B cell (primary cell): ENCODE data around the gene ADGRF5. TPM values are rescaled to one million over a fixed set of nuclear protein-coding genes. Genes with fewer than 3 reads are reported as not detected.

Experiments used
- ATAC-seq: fragments of 200-7000 bp; cut with Tn5 transposase; one replicate; pipeline ENCODE4 v1.10.0; 2021; ENCODE audit warnings: low read depth, mild to moderate bottlenecking, moderate number of reproducible peaks, moderate library complexity
- CTCF ChIA-PET: fragments of 350-600 bp; sonication (Branson Sonifier 250); formaldehyde crosslinking; loops from one replicate; lab custom pipeline; 2021; ENCODE audit warnings: antibody characterized with exemption, inconsistent platforms; lab: Charles Lee
- POLR2A ChIA-PET: fragments of 350-600 bp; sonication (Branson Sonifier 250); formaldehyde crosslinking; loops from one replicate; lab custom pipeline; 2021; ENCODE audit warnings: antibody characterized with exemption; lab: Charles Lee
- DNase-seq: peaks from one replicate; pipeline ENCODE4 v3.0.0; 2013
- H2AFZ ChIP-seq: 2 replicates; pipeline ENCODE4 v1.6.1; 2012; ENCODE audit warnings: mild to moderate bottlenecking, low read depth, low read length; ENCODE audit not compliant: insufficient read depth, poor library complexity, severe bottlenecking
- H3K27ac ChIP-seq, 2 donors: 1 replicate in 1 of 2; 2 replicates in 1 of 2; pipeline ENCODE4 v1.5.1; 2012 to 2013; ENCODE audit warnings: low read length in 2 of 2, mild to moderate bottlenecking in 2 of 2, moderate library complexity in 1 of 2
- H3K27me3 ChIP-seq, 4 experiments: fragments of 200-600 bp in 1 of 4; sonication (generic) in 1 of 4; replicated peaks in 1 of 4; 1 replicate in 2 of 4; 2 replicates in 2 of 4; pipeline versions ENCODE4 v1.6.1 to v1.7.0; 2013 to 2016; ENCODE audit warnings: low read length in 3 of 4, mild to moderate bottlenecking in 2 of 4, mixed read lengths in 1 of 4, moderate library complexity in 1 of 4; ENCODE audit not compliant: insufficient read depth in 4 of 4, control insufficient read depth in 3 of 4; ENCODE audit errors: control extremely low read depth in 1 of 4
- H3K36me3 ChIP-seq, 2 experiments: replicated peaks in 1 of 2; 1 replicate in 1 of 2; 2 replicates in 1 of 2; pipeline versions ENCODE4 v1.6.1 to v1.7.1; 2013; ENCODE audit warnings: low read length in 1 of 2; ENCODE audit not compliant: insufficient read depth in 2 of 2, control insufficient read depth in 1 of 2; ENCODE audit errors: control extremely low read depth in 1 of 2, extremely low read depth in 1 of 2
- H3K4me1 ChIP-seq, 2 donors: fragments of 200-600 bp in 1 of 2; sonication (generic) in 1 of 2; 1 replicate in 1 of 2; 2 replicates in 1 of 2; pipeline versions ENCODE4 v1.5.1 to v1.6.1; 2013 to 2017; ENCODE audit warnings: low read length in 2 of 2; ENCODE audit not compliant: control insufficient read depth in 2 of 2, insufficient read depth in 2 of 2
- H3K4me2 ChIP-seq: replicated peaks from 2 replicates; pipeline ENCODE3; 2012; ENCODE audit warnings: mild to moderate bottlenecking, low read depth, low read length; ENCODE audit not compliant: poor library complexity, severe bottlenecking
- H3K4me3 ChIP-seq, 5 experiments: fragments of 200-600 bp in 1 of 5; sonication (generic) in 1 of 5; 1 replicate in 3 of 5; 2 replicates in 2 of 5; pipeline versions ENCODE4 v1.5.1 to v1.7.0; 2011 to 2016; ENCODE audit warnings: low read length in 4 of 5, mild to moderate bottlenecking in 4 of 5, low read depth in 2 of 5, control low read depth in 1 of 5, moderate library complexity in 1 of 5; ENCODE audit not compliant: insufficient read depth in 1 of 5; ENCODE audit errors: control extremely low read depth in 1 of 5, extremely low read depth in 1 of 5
- H3K79me2 ChIP-seq: fragments of 200-600 bp; sonication (generic); one replicate; pipeline ENCODE4 v1.6.0; 2016; ENCODE audit warnings: low read length; ENCODE audit not compliant: control insufficient read depth, insufficient read depth
- H3K9ac ChIP-seq: fragments of 200-600 bp; sonication (generic); 2 replicates; pipeline ENCODE4 v1.6.1; 2017; ENCODE audit warnings: mild to moderate bottlenecking, low read length, moderate library complexity
- H3K9me3 ChIP-seq, 3 donors: one replicate each; pipeline versions ENCODE4 v1.6.1 to v1.7.1; 2013; ENCODE audit warnings: low read length in 2 of 3; ENCODE audit not compliant: control insufficient read depth in 2 of 3, insufficient read depth in 1 of 3; ENCODE audit errors: control extremely low read depth in 1 of 3
- H4K20me1 ChIP-seq: 2 replicates; pipeline ENCODE4 v1.6.0; 2012; ENCODE audit warnings: mild to moderate bottlenecking, low read length; ENCODE audit not compliant: insufficient read depth, control insufficient read depth, poor library complexity, severe bottlenecking
- H3K27ac Mint-ChIP-seq: one replicate; pipeline ENCODE4 v1.8.0; 2021; ENCODE audit warnings: mixed read lengths
- H3K27me3 Mint-ChIP-seq: one replicate; pipeline ENCODE4 v1.8.0; 2021; ENCODE audit warnings: mixed read lengths
- H3K4me1 Mint-ChIP-seq: one replicate; pipeline ENCODE4 v1.8.0; 2021; ENCODE audit warnings: mixed read lengths
- H3K4me3 Mint-ChIP-seq: one replicate; pipeline ENCODE4 v1.8.0; 2021; ENCODE audit warnings: mixed read lengths
- H3K9me3 Mint-ChIP-seq: one replicate; pipeline ENCODE4 v1.8.0; 2022; ENCODE audit warnings: mixed read lengths; ENCODE audit not compliant: insufficient read depth
- EZH2 ChIP-seq: IDR thresholded peaks from 2 replicates; pipeline ENCODE4 v1.6.1; 2012; ENCODE audit warnings: borderline replicate concordance, low read depth, mild to moderate bottlenecking, moderate library complexity, low read length; ENCODE audit not compliant: insufficient read depth, poor library complexity, severe bottlenecking
- WGBS: methylation state at CpG from one replicate; pipeline ENCODE4 v1.1.5; 2013; ENCODE audit warnings: missing lambda C conversion rate; ENCODE audit not compliant: insufficient coverage; 5-methylcytosine and 5-hydroxymethylcytosine counted together
- intact Hi-C: fragments of 100-400 bp; cut with micrococcal nuclease; formaldehyde crosslinking; loops from one replicate; pipeline ENCODE4 v1.10.0; 2022
- polyA minus RNA-seq: library from RNA; depleted of rRNA, polyadenylated mRNA; stranded (reverse); fragments of >200 nt; gene quantifications from 2 replicates; pipeline ENCODE4 v1.2.3, GENCODE V29; 2012
- polyA plus RNA-seq: library from polyadenylated mRNA; depleted of rRNA; stranded (reverse); fragments of >200 nt; gene quantifications from 2 replicates; pipeline ENCODE4 v1.2.3, GENCODE V29; 2012
- total RNA-seq, 2 donors: library from RNA; stranded (reverse); fragments of 120-200 nt in 1 of 2; gene quantifications; 1 replicate in 1 of 2; 2 replicates in 1 of 2; pipeline versions ENCODE4 v1.2.3 to v1.2.4, GENCODE V29; 2013 to 2022
- TF ChIP-seq, protein P1 (sequence below): fragments of 200-600 bp; IDR thresholded peaks from one replicate; pipeline ENCODE4 v1.8.0; 2022; ENCODE audit warnings: antibody characterized with exemption, mild to moderate bottlenecking

ADGRF5 gene, protein sequence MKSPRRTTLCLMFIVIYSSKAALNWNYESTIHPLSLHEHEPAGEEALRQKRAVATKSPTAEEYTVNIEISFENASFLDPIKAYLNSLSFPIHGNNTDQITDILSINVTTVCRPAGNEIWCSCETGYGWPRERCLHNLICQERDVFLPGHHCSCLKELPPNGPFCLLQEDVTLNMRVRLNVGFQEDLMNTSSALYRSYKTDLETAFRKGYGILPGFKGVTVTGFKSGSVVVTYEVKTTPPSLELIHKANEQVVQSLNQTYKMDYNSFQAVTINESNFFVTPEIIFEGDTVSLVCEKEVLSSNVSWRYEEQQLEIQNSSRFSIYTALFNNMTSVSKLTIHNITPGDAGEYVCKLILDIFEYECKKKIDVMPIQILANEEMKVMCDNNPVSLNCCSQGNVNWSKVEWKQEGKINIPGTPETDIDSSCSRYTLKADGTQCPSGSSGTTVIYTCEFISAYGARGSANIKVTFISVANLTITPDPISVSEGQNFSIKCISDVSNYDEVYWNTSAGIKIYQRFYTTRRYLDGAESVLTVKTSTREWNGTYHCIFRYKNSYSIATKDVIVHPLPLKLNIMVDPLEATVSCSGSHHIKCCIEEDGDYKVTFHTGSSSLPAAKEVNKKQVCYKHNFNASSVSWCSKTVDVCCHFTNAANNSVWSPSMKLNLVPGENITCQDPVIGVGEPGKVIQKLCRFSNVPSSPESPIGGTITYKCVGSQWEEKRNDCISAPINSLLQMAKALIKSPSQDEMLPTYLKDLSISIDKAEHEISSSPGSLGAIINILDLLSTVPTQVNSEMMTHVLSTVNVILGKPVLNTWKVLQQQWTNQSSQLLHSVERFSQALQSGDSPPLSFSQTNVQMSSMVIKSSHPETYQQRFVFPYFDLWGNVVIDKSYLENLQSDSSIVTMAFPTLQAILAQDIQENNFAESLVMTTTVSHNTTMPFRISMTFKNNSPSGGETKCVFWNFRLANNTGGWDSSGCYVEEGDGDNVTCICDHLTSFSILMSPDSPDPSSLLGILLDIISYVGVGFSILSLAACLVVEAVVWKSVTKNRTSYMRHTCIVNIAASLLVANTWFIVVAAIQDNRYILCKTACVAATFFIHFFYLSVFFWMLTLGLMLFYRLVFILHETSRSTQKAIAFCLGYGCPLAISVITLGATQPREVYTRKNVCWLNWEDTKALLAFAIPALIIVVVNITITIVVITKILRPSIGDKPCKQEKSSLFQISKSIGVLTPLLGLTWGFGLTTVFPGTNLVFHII (N-terminal part only)
- not detected in 2 replicates for total RNA-seq
- total RNA-seq (2013), result 0.79 TPM
- not detected in 2 replicates for polyA plus RNA-seq
- polyA minus RNA-seq, result not detected in 2 replicates

DNA sequence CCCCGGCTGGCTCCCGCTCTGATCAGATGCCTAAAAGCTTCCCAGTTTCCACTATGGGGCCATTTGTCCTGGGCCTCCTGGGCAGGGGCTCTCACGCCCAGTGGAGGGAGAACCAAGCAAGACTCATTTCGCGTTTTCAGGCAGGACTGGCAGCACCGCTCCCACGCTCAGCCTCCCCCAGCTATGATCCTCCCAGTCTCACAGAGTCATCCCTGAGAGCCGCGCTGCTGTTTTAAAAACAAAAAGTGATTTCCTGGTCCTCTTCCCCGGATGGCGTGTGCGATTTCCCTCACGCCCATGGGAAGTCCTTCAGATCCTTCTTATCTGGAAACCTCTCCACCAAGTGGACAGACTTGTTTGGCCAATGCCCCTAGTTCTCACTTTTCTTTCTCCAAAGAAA, at the start of gene ADGRF5:
TSS of gene ADGRF5 (minus strand) at position 208 of the 400 bp plus-strand sequence. CDS start 15,176 bp downstream, outside the sequence.
- Histone ChIP-seq H3K79me2 (no peaks in the 10 kb centered on the region), H3K4me3 (no peak within 1 kb of the TSS), H3K36me3 (no peaks in the 10 kb centered on the region), H2AFZ (no peak within 1 kb of the TSS), H3K4me1 (no peaks in the 10 kb centered on the region), H3K4me2 (no peak within 1 kb of the TSS), H3K27me3 (no peaks in the 10 kb centered on the region), H4K20me1 (no peaks in the 10 kb centered on the region), H3K27ac (no peak within 1 kb of the TSS), H3K9me3 (no peaks in the 10 kb centered on the region), H3K9ac (no peak within 1 kb of the TSS)
- 97% methylated on average over 13 of the region's 13 CpGs for WGBS
- Mint-ChIP-seq H3K9me3 (no peaks in the 10 kb centered on the region), H3K27me3 (peaks cover 9% of the 10 kb centered on the region), H3K27ac (no peak within 1 kb of the TSS), H3K4me1 (no peaks in the 10 kb centered on the region), H3K4me3 (no peak within 1 kb of the TSS)
- CTCF ChIA-PET, result no interaction called here
- no peak for ATAC-seq
- intact Hi-C loops, result no loop called here
- POLR2A ChIA-PET, result no interaction called here
- DNase-seq, result no peak
- TF ChIP-seq, protein P1, sequence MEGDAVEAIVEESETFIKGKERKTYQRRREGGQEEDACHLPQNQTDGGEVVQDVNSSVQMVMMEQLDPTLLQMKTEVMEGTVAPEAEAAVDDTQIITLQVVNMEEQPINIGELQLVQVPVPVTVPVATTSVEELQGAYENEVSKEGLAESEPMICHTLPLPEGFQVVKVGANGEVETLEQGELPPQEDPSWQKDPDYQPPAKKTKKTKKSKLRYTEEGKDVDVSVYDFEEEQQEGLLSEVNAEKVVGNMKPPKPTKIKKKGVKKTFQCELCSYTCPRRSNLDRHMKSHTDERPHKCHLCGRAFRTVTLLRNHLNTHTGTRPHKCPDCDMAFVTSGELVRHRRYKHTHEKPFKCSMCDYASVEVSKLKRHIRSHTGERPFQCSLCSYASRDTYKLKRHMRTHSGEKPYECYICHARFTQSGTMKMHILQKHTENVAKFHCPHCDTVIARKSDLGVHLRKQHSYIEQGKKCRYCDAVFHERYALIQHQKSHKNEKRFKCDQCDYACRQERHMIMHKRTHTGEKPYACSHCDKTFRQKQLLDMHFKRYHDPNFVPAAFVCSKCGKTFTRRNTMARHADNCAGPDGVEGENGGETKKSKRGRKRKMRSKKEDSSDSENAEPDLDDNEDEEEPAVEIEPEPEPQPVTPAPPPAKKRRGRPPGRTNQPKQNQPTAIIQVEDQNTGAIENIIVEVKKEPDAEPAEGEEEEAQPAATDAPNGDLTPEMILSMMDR, result no peak
- no peak for TF ChIP-seq EZH2
